Fibroblast of peridontal ligament (primary cell): Measurements from ENCODE around the gene GCH1.
"Not testable (repeated sequence)": the region's sequence is repeated elsewhere in the genome, so short reads cannot be mapped to it uniquely, and the experiment has no call there.

Experiments used
- DNase-seq: peaks from one replicate; pipeline ENCODE4 v3.0.0-alpha.2; 2010; ENCODE audit errors: extremely low read depth

The GCH1 gene

DNA sequence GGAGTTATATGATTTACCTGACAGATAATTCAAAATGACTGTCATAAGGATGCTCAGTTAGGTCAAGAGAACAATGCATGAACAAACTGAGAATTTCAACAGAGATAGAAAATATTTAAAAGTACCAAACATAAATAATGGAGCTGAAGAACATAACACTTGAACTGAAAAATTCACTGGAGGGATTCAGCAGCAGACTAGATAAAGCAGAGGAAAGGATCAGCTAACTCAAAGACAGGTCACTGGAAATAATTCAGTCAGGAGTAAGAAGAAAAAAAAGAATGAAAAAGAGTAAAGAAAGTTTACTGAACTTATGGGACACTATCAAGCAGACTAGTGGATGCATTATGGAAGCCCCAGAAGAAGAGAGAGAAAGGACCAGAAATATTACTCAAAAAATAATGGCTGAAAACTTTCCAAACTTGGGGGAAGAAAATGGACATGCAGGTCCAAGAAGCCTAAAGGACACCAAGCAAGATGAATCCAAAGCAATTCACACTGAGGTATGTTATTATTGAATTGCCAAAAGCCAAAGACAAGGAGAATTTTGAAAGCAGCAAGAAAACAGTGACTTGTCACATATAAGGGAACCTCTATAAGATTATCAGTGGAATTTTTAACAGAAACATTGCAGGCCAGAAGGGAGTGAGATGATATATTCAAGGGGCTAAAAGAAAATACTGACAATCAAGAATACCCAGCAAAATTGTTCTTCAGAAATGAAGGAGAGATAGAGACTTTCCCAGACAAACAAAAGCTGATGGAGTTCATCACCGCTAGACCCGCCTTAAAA lies 78.7 kb downstream of the GCH1 start:
- DNase-seq: no peak

DNA sequence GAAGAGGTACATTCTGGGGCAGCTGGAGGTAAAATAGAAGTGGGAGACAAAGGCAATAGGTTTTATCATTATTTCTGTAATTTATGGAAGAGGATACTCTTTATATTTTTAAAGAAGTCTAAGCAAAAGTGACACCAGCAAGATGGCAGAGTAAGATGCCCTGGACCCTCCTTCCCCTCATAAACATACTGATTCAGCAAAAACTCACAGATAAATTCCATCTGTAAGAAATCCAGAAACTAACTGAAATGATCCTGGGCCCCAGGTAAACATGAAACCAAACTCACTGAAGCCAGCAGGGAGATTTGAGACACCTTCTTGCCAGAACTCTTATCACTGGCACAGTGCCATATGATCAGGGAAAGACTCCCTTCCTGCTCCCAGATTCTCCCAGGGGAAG lies 79.9 kb downstream of the GCH1 start:
- no peak for DNase-seq

DNA sequence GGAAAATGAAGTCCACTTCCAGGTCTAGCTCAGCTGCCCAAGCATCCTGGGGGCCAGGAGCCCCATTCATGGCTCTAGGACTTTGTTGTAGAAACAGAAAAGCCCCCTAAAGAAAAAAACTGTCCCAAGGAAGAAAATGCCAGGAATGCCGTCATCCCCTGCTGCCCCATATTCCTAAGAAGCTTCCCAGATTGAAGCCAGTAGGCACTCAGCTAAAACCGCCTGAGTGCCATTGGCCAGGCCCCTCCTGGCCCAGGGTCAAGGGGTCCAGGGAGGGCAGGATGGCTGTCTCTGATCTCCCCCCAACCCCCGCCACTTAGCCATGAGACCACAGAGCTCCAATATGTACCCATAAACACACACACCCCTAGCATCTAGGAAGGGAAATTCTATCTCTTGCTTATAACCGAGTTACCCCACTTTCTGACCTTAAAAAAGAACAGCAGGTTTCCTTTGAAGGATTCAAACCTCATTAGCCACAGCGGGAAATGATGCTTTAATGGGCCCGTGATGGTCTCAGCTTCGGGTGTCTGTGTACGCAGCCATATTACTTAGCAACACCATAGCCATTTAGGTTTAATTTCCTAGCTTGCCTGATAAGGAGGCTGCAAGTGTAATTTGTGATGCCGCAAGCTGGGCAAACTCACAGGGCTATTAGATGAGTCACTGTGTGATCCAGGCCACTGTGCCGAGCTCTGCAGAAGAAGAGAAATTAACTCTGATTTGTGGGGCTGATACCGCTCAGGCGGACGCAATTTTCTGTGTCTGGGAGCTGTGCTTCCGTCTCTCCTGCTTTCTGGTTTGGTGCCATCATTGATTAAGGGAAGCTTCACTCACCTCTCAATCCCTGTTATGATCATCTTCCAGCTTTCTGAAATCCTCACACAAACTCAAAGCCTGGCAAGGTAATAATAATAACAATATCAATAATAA lies 84.2 kb downstream of the GCH1 start:
- DNase-seq: peak; percentile 90

DNA sequence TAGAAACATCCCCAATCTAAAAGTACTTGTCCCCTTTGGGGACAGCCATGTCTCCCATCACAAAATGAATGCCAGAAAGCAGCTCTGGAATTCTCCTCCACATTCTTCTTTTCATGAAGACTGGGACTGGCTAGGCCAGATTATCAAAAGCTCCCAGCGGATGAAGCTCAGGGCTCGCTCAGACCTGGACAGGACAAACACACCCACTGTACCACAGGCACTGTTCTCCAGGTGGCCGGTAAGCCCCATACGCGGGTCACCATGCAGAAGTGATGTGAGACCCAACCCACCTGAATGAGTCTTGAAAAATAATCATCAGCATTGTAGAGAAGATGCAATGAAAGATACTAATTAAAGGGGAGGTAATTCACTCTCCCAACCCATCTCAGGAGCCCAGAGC lies 85.1 kb downstream of the GCH1 start:
- DNase-seq: no peak

DNA sequence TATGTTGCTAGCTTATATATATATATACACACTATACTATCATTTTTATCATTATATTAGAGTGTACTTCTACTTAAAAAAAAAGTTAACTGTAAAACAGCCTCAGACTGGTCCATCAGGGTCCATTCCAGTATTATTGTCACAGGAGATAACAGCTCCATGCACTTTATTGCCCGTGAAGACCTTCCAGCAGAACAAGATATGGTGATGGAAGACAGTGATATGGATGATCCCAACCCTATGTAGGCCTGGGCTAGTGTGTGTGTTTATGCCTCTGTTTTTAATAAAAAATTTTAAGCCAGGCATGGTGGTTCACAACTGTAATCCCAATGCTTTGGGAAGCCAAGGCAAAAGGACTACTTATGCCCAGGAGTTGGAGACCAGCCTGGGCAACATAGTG lies 86.2 kb downstream of the GCH1 start:
- no peak for DNase-seq

DNA sequence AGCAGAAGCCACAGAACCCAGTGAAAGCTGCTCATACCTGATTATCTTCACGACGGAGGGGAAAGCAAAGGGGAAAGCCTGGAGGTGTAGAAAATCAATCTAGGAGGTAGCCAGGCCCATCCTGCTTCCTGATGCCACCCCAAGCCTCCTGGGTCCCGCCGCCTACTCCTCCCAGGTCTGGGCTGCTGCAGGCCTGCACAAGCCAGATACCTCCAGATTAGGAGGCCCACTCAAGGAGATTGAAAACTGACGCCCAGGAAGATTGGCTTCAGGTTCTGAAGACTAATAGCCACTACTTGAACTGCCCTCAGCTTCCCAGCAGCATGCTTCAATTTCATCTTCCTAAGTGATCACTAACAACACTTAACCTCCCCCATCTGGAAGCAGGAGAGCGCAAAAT lies 87.1 kb downstream of the GCH1 start:
- no peak for DNase-seq

DNA sequence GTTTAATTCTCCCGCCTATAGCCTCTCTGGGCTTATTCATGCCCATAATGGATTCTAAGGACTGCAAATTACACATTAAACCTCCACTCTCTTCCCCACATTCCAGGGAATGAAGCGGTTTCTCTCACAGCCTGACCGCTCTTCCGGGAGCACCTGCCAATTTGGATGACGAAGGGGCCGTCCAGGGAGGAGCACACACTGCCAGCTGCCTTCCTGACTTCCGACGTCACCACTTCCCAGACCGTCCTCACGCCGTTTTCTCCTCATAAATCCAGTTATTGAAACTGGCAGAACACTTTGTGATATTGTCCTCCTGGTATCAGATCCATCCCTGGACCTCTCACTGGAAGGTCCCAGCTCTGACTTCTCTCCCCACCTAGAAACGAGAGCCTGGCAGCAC lies 87.6 kb downstream of the GCH1 start:
- DNase-seq: no peak

DNA sequence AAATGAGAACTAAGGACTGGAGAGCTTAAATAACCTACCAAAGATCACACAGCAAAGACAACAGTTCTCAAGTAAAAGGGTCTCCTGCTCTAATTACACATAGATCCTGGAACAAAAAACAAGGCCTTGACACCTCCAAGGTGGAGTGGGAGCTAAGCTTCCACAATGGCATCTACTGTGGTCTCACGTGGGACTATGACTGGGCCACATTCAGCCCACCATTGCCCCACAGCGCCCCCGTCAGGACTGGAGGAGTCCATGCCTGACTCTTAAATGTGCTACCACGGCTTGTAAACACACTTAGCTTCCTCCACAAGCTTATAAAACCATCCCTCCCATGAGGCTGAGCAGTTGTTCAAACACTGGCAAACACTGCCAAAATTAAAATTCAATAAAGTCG lies 88.5 kb downstream of the GCH1 start:
- DNase-seq: no peak

DNA sequence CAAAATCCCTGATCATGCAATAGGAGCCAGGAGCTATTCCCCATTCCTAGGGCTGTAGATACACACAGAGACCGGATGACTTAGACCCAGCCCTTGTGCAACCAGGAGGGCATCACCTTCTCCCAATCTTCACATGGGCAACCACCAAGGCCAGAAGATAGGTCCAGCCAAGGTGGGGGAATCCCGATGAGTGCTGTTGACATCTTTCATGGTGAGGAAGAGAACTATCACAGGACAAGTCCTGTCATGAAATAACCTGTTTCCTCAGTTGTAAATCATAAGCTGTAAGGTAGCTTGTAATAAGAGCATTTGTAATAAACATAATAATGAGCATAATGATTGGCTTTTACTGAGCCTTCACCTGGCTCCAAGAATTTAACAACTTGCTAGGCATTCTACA lies 89.5 kb downstream of the GCH1 start:
- DNase-seq: no peak

DNA sequence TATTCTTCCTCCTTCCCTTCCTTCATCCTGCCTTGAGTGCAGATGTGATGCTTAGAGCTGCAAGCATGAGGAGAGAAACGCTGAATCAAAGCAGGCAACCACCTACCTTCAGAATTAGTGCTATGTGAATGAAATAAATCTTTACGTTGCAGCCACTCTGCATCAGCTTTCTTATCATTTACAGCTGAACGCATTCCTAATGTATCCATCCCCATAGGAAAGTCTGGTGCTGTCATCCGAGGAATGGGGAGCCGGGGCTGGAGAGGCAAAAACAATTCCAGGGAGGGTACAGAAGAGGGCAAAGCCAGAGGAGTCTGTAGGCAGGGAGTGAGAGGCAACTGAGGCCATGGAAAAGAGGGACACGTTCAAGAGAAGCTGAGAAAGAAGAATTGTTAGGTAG lies 90.0 kb downstream of the GCH1 start:
- no peak for DNase-seq

DNA sequence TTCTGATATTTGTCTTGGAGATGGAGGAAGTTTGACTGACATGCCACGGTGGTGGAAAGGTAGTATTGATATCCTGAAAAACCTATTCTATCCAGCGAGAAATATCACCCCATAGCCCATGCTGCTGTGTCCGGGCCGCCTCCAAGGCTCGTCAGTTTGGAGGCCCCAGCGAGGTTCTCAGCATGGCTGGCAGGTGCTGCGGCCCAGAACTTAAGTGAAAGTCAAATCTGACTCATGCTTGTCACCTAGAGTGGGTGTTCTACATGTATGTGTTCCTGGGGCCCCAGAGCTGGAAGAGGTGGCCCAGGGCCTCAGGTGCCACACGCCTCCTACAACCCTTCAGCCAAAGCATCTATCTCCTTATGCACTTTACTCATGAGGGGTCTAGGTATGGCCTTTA lies 92.9 kb downstream of the GCH1 start:
- DNase-seq: no peak

DNA sequence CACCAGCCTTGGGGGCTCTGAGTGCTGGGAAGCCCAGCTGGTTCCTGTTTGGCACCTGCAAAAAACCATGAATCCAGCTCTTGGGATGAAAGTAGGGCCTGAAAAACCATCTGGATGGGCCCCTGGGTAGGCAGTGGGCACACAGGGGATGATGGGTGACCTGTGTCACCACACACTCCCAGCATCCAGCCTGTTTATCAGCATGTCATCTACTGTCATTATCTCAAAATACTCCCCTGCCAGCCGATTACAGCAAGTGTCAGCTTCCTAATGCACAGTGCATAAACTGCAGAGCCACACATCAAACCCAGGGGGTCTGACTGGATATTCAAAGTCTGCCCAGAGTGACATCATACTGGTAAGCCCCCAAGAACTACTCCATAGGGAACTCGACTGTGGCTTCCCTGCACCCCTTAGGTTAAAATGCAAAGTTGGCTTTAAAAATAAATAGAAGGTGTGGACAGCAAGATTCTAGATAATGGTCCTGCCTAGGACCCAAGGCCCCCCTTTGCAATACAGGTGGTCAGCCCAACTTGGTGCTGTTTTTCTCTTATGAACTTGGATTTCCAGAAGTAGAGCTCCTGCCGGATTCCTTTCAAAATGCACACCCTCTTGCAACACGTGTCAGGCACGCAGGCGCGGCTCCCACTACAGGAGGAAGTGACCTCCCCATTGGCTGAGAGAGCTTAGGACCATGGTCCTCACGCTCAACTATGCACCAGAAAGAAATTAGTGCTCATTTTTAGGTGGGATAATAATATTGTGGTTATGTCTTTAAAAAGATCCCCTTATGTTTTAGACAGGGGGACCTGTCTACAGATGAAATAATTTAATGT lies 94.1 kb downstream of the GCH1 start:
- DNase-seq: no peak

DNA sequence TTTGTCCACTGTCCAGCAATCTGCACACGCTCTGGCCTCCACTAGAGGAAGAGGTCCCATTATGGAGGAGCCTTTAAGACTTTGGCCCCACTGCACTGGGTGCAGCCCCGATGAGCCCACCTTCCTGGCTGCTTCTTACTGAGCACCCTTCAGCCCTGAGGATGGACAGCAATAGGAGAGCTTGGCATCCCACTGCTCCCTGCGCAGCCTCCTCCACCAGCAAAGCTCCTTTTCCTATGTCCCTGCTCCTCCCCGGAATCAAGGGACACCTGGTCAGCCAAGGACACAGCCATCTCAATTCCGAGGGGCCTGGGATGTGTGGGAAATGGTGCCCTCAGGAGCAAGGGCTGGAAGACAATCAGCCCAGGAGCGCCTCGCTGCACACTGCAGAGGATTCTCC lies 94.7 kb downstream of the GCH1 start:
- no peak for DNase-seq

DNA sequence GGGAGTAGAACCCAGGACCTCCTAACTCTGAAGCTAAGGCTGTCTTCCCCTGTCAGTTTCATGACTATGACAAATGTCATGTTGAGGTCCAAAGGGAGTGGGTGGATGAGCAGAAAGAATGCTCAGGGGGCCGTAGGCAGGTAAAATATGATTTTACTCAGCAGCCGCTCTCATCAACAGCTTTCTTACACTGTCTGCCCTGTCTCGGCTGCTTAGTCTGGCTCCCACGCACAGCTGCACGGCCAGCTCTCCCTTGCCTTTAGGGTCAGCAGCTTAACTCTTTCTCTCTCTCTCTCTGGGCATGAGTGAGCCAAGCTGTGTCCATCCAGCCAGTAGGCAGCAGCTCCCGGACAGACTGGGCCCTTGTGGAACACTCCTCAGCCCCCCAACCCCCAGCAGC lies 95.2 kb downstream of the GCH1 start:
- no peak for DNase-seq

DNA sequence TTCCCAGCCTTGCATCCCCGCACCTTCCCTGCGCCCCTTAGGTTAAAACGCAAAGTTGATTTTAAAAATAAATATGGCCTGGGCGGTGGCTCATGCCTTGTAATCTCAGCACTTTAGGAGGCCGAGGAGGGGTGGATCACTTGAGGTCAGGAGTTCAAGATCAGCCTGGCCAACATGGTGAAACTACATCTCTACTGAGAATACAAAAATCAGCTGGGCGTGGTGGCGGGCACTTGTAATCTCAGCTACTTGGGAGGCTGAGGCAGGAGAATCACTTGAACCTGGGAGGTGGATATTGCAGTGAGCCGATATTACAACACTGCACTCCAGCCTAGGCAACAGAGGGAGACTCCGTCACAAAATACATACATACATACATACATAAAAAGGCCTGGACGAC lies 96.0 kb downstream of the GCH1 start:
- DNase-seq: no peak

DNA sequence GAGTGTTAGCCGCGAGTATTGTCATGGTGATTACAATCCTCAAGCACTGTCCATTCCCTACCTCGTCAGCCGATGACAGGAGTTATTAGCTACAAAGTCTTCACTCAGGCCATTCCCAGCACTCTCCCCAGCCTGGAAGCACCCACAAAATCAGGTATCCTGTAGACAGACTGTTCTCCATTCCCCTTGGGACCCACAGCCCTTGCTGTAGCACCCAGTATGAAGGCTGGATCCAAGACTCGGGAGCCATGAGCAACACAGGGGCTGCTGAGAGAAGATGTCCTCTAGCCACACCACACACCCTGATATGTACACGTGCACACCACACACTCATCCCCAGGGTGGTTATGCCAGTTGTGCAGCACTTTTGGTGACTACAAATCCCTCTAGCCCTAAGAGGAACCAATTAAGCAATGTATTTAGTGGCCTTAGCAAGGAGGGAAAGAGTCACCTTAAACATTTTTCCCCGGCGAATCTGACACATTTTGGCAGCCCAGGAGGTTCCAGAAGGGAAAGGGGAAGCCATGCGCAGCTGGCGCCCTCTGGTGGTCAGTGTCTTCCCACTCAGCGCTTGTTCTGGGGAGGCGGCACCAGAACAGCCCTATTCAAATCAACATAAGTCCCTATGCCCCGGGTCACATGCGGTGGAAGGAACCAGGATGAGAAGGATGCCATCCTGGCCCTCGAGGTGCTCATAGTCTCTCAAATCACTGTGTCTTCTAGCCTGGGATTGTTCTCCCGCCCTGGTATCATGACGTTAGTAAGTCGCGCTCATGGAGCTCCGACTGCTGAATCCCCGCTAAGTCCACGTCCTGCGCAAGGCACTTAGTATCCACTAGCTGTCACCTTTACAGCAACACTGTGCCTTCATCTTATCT lies 96.9 kb downstream of the GCH1 start:
- peak; percentile 84 for DNase-seq

DNA sequence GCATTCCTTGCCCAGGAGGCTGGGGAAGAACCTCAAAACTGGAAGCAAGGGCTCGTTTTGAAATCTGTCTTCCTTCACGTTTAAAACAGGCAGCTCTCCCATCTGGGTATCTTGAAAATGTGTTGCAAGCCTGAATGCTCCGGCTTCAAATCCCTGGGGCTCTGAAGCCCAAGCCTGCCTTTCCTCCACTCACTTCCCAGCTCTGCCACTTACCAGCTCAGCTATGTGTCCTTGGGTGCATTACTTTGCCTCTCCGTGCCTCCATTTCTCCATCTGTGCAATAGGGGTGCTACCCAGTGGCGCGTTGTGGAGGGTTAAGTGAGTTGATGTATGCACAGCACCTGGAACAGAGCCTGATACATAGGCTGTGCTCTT lies 97.6 kb downstream of the GCH1 start:
- peak; percentile 42 for DNase-seq

DNA sequence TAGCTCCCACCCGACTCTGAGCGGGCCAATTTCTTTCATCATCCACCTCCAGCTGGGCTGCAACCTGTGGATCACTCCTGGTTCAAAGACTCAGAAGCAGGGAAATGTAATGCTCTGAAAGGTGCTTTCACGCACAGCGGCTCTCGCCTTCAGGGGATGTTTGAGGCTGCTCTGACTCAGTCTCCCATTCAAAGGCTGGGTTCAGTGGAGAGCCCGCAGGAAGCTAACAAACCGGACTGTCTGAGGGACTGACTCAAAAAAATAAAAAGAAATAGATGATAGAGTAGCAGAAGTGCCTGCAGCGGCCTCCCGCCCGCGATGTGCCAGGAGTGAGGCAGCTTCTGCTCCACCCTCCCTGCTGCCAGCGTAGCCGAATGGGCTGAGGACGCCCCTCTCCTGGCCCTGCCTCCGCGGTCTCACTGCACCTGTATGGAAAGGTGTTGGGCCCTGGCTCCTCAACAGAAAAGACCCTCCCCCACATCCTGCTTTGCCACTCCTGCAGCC lies 98.0 kb downstream of the GCH1 start:
- no peak for DNase-seq

DNA sequence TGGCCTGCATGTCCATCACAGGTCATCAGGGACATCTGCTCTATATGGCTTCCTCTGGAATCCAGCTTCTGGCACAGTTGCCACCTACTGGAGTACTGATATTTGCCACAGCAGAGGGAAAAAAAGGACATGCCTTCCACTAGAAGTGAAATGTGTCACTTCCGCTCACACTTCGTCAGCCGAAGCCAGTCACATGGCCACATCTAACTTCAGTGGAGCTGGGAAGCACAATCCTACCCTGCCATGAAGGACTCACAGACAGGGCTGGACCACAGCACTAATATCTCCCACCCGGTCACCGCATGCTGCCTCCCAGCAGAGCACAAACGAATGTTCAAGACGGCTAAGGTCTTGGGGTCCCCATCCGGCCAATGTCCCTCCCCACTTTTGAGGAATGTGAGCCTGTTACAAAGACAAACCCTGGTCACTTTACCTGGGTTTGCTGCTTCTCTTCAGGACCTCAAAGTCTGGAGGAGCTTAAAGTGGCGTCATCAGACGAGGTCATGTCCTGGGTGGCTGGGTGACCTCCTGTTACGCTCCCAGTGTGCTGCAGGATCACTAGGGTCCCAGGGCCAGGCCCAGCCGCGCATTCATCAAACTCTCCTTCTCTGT lies 98.6 kb downstream of the GCH1 start:
- no peak for DNase-seq

DNA sequence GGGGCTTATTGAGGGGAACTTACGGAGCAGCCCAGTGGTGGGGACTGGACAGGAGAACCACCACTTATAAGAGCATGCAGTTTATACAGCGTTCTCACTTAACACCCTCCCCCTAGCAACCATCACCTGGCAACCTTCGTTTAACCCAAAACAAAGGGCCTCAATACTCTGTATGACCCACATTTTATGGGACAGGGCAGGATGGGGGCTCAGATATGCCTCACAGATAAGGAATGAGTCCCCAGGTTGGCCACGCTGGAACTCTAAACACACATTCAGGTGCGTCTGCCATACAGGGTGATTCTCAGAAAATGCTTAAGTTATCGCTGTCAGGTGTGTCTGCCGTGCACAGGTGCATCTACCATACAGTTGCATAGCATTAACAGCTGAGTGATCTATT lies 99.2 kb downstream of the GCH1 start:
- no peak for DNase-seq

DNA sequence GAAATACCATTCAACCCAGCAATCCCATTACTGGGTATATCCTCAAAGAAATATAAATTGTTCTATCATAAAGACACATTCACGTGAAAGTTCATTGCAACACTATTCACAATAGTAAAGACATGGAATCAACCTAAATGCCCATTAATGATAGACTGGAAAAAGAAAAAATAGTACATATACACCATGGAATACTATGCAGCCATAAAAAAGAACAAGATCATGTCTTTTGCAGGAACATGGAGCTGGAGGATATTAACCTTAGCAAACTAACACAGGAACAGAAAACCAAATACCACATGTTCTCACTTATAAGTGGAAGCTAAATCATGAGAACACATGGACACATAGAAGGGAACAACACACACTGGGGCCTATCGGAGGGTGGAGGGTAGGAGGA lies 101.1 kb downstream of the GCH1 start:
- not testable (repeated sequence) for DNase-seq
